Transverse colon (tissue), 3 donors: ENCODE results near the gene RAP1GDS1.

Experiments
- CTCF ChIP-seq, 5 experiments: fragments of 200-600 bp in 3 of 5; fragments of 450-650 bp in 2 of 5; sonication (generic) in 3 of 5; IDR thresholded peaks; 1 replicate in 2 of 5; 2 replicates in 3 of 5; pipeline ENCODE4 v1.5.1; 2016 to 2017; ENCODE audit warnings: antibody characterized with exemption in 5 of 5, inconsistent platforms in 3 of 5, mild to moderate bottlenecking in 2 of 5, moderate library complexity in 1 of 5
- EP300 ChIP-seq: sonication (generic); formaldehyde crosslinking; IDR thresholded peaks from one replicate; pipeline ENCODE4 v1.6.1; 2017; ENCODE audit warnings: antibody characterized with exemption, low read depth
- POLR2A ChIP-seq: fragments of 450-650 bp; IDR thresholded peaks from one replicate; pipeline ENCODE4 v1.6.1; 2016; ENCODE audit warnings: antibody characterized with exemption, mild to moderate bottlenecking, moderate library complexity

GRCh38 chr4:98421111-98421510 is 159.9 kb downstream of the RAP1GDS1 start:
- TF ChIP-seq CTCF (IDR thresholded peaks at IDR 0.05) (no peak), EP300 (no peak), POLR2A (no peak)
